Colonic mucosa (tissue), 4 donors: ENCODE measurements around the gene ENTR1. TPM values are rescaled to one million over a fixed set of nuclear protein-coding genes. Genes with fewer than 3 reads are reported as not detected.

Source experiments
- DNase-seq: peaks from one replicate; pipeline ENCODE4 v3.0.0-alpha.2; 2020
- H3K27ac ChIP-seq: fragments of 200-600 bp; one replicate; pipeline ENCODE4 v1.8.0; 2021
- H3K27me3 ChIP-seq: fragments of 200-600 bp; one replicate; pipeline ENCODE4 v1.8.0; 2021
- H3K36me3 ChIP-seq: fragments of 200-600 bp; one replicate; pipeline ENCODE4 v1.8.0; 2021
- H3K4me1 ChIP-seq: fragments of 200-600 bp; one replicate; pipeline ENCODE4 v1.8.0; 2021; ENCODE audit warnings: mild to moderate bottlenecking
- H3K4me3 ChIP-seq: fragments of 200-600 bp; one replicate; pipeline ENCODE4 v1.8.0; 2021
- H3K9ac ChIP-seq, 2 donors: one replicate each; pipeline ENCODE4 v1.7.0; 2013; ENCODE audit warnings: control low read depth in 2 of 2, low read depth in 2 of 2, low read length in 2 of 2
- H3K9me3 ChIP-seq: fragments of 200-600 bp; one replicate; pipeline ENCODE4 v1.8.0; 2021
- CTCF ChIP-seq: fragments of 200-600 bp; IDR thresholded peaks from one replicate; pipeline ENCODE4 v1.8.0; 2022; ENCODE audit warnings: antibody characterized with exemption, mild to moderate bottlenecking
- intact Hi-C: fragments of 100-400 bp; cut with DNase I; formaldehyde crosslinking; loops from one replicate; pipeline ENCODE4 v1.14.1; 2022
- total RNA-seq, 2 donors: library from RNA; stranded (reverse); fragmentation: NEBNext Ultra II Directional in 1 of 2; extraction: Animal tissue kit (Norgen Biotek cat#: 25700) in 1 of 2; gene quantifications; one replicate each; pipeline ENCODE4 v1.2.1, GENCODE V29; 2021
- donor health status: healthy.
- donor health status: DM: no; HTN: no; CAD: no.
- donor health status: DM: no; HTN: no; CAD: no.

ENTR1 gene
- total RNA-seq, 2 donors from 2014 or later = 24.5 to 48.4 TPM

GRCh38 chr9:136352682-136353081 is 57.7 kb downstream of the ENTR1 start:
- no peaks in the 10 kb centered on the region for H3K36me3 ChIP-seq
- intact Hi-C loops = no loop called here
- no peak for DNase-seq
- no peak overlapping the region for H3K27ac ChIP-seq
- no peak for TF ChIP-seq CTCF
- no peaks in the 10 kb centered on the region for H3K9me3 ChIP-seq
- no peaks in the 10 kb centered on the region for H3K27me3 ChIP-seq
- H3K4me1 ChIP-seq = no peaks in the 10 kb centered on the region
- H3K9ac ChIP-seq = no peak overlapping the region
- H3K4me3 ChIP-seq = no peak overlapping the region

Other genes starting within 250 kb of the ENTR1 start
- gene LHX3, start 205.5 kb downstream of the ENTR1 start, total RNA-seq = not detected
- gene QSOX2, start 164.8 kb downstream of the ENTR1 start, total RNA-seq = 10 to 100 TPM in 1 of 2 donors, 1 to 10 TPM in 1; 4.9 to 12.0 TPM
- gene CCDC187, start 106.5 kb downstream of the ENTR1 start, total RNA-seq = under 1 TPM; 0.30 to 0.48 TPM
- gene GPSM1, start 83.1 kb downstream of the ENTR1 start, total RNA-seq = 1 to 10 TPM; 2.3 to 3.4 TPM
- 10 to 100 TPM; 10.0 to 10.8 TPM for gene DNLZ, start 46.9 kb downstream of the ENTR1 start, total RNA-seq
- gene CARD9, start 36.9 kb downstream of the ENTR1 start, total RNA-seq = 1 to 10 TPM; 1.2 to 1.7 TPM
- 1 to 10 TPM; 6.0 to 9.7 TPM for gene SNAPC4, start 10.4 kb downstream of the ENTR1 start, total RNA-seq
- 10 to 100 TPM; 56.1 to 60.9 TPM for gene PMPCA, start within 50 bp of the ENTR1 start, total RNA-seq
- 10 to 100 TPM in 1 of 2 donors, 1 to 10 TPM in 1; 8.3 to 12.1 TPM for gene INPP5E, start 29.2 kb upstream of the ENTR1 start, total RNA-seq
- 100 to 1,000 TPM in 1 of 2 donors, 10 to 100 TPM in 1; 66.2 to 104 TPM for gene SEC16A, start 72.4 kb upstream of the ENTR1 start, total RNA-seq
- gene NOTCH1, start 135.4 kb upstream of the ENTR1 start, total RNA-seq = 10 to 100 TPM; 49.3 to 99.4 TPM